ENCODE data around the gene KLHL22. TPM values are rescaled to one million over a fixed set of nuclear protein-coding genes. Genes with fewer than 3 reads are reported as not detected.

The KLHL22 gene
- total RNA-seq, 4 donors from 2014 or later: 19.9 to 35.5 (median 27.3) TPM

GRCh38 chr22:20407829-20408228 is 87.8 kb downstream of the KLHL22 start:
- H3K4me1 ChIP-seq: no peaks in the 10 kb centered on the region
- 85% methylated on average over 2 of the region's 3 CpGs for WGBS
- no peak overlapping the region for H3K4me3 ChIP-seq
- no peak for TF ChIP-seq CTCF (IDR thresholded peaks at IDR 0.05)
- no peak for TF ChIP-seq EP300 (IDR thresholded peaks at IDR 0.05)
- no peak for TF ChIP-seq POLR2A (IDR thresholded peaks at IDR 0.05; ENCODE audit: low read depth)
- TF ChIP-seq POLR2AphosphoS5 (IDR thresholded peaks at IDR 0.05): no peak
- no peak for DNase-seq (ENCODE audit: extremely low spot score)
- H3K36me3 ChIP-seq: peaks cover 21 to 54% (median 39%) of the 10 kb centered on the region in 4 donors
- H3K27ac ChIP-seq (replicated peaks in 1 of 4): no peak overlapping the region
- intact Hi-C loops (cut with DNase I): no loop called here
- H3K27me3 ChIP-seq: no peaks in the 10 kb centered on the region
- H3K9me3 ChIP-seq: no peaks in the 10 kb centered on the region

GRCh38 chr22:20406686-20407408 is 88.7 kb downstream of the KLHL22 start:
- TF ChIP-seq POLR2A (IDR thresholded peaks at IDR 0.05; ENCODE audit: low read depth): no peak
- no peak for TF ChIP-seq EP300 (IDR thresholded peaks at IDR 0.05)
- no peak for TF ChIP-seq POLR2AphosphoS5 (IDR thresholded peaks at IDR 0.05)
- TF ChIP-seq CTCF (IDR thresholded peaks at IDR 0.05): no peak
- intact Hi-C loops (cut with DNase I): no loop called here
- H3K27me3 ChIP-seq: no peaks in the 10 kb centered on the region
- peaks cover 21 to 62% (median 41%) of the 10 kb centered on the region in 4 donors for H3K36me3 ChIP-seq
- H3K9me3 ChIP-seq: no peaks in the 10 kb centered on the region
- no peak overlapping the region for H3K27ac ChIP-seq (replicated peaks in 1 of 4)
- H3K4me3 ChIP-seq: no peak overlapping the region
- WGBS: 94% methylated on average over 13 of the region's 13 CpGs
- no peak for DNase-seq (ENCODE audit: extremely low spot score)
- no peaks in the 10 kb centered on the region for H3K4me1 ChIP-seq

GRCh38 chr22:20405931-20406685 is 89.5 kb downstream of the KLHL22 start:
- intact Hi-C loops (cut with DNase I): no loop called here
- no peaks in the 10 kb centered on the region for H3K27me3 ChIP-seq
- H3K36me3 ChIP-seq: peaks cover 21 to 69% (median 48%) of the 10 kb centered on the region in 4 donors
- DNase-seq (ENCODE audit: extremely low spot score): no peak
- 94% methylated on average over 55 of the region's 62 CpGs for WGBS
- no peak overlapping the region for H3K27ac ChIP-seq (replicated peaks in 1 of 4)
- H3K4me1 ChIP-seq: no peaks in the 10 kb centered on the region
- no peak for TF ChIP-seq POLR2A (IDR thresholded peaks at IDR 0.05; ENCODE audit: low read depth)
- no peak for TF ChIP-seq CTCF (IDR thresholded peaks at IDR 0.05)
- no peak for TF ChIP-seq EP300 (IDR thresholded peaks at IDR 0.05)
- no peak for TF ChIP-seq POLR2AphosphoS5 (IDR thresholded peaks at IDR 0.05)
- H3K9me3 ChIP-seq: no peaks in the 10 kb centered on the region
- H3K4me3 ChIP-seq: no peak overlapping the region

GRCh38 chr22:20405291-20405930 is 90.2 kb downstream of the KLHL22 start:
- Histone ChIP-seq H3K4me1 (no peaks in the 10 kb centered on the region), H3K36me3 (peaks cover 21 to 76% (median 55%) of the 10 kb centered on the region in 4 donors), H3K27me3 (no peaks in the 10 kb centered on the region), H3K9me3 (no peaks in the 10 kb centered on the region), H3K27ac (replicated peaks in 1 of 4) (no peak overlapping the region), H3K4me3 (no peak overlapping the region)
- intact Hi-C loops (cut with DNase I): no loop called here
- TF ChIP-seq POLR2AphosphoS5 (IDR thresholded peaks at IDR 0.05) (no peak), EP300 (IDR thresholded peaks at IDR 0.05) (no peak), POLR2A (IDR thresholded peaks at IDR 0.05; ENCODE audit: low read depth) (no peak), CTCF (IDR thresholded peaks at IDR 0.05) (no peak)
- 96% methylated on average over 36 of the region's 45 CpGs for WGBS
- no peak for DNase-seq (ENCODE audit: extremely low spot score)

Measured in esophagus muscularis mucosa (tissue), 4 donors.